NCI-H2227 (cell line): ENCODE measurements around the gene WDR54.
"Not testable (repeated sequence)": the region's sequence is repeated elsewhere in the genome, so short reads cannot be mapped to it uniquely, and the experiment has no call there.

Experiments used
- DNase-seq: peaks from one replicate; lab custom pipeline; 2025; ENCODE audit not compliant: unreplicated experiment; lab: John Stamatoyannopoulos, UW

WDR54 gene

GRCh38 chr2:74454654-74455511 lies 33.4 kb downstream of the WDR54 start, which contains the start of gene INO80B:
Gene INO80B, plus strand, starts transcription at chr2:74455087. Its CDS starts 30 bp downstream, at chr2:74455117.
- DNase-seq, result peak; percentile 98

- no peak for DNase-seq
Measured at GRCh38 chr2:74457129-74457548, 35.6 kb downstream of the WDR54 start.

GRCh38 chr2:74457549-74458131 lies 36.1 kb downstream of the WDR54 start:
- DNase-seq, result peak; percentile 89

GRCh38 chr2:74458132-74458937 lies 36.8 kb downstream of the WDR54 start, which contains the start of gene WBP1:
Gene WBP1, plus strand, starts transcription at chr2:74458438. Its CDS starts 165 bp downstream, at chr2:74458603.
- peak; percentile 99 for DNase-seq

GRCh38 chr2:74458938-74459363 lies 37.4 kb downstream of the WDR54 start:
- peak; percentile 43 for DNase-seq

- DNase-seq, result not testable (repeated sequence)
Measured at GRCh38 chr2:74459503-74460118, 38.1 kb downstream of the WDR54 start.

- DNase-seq, result not testable (repeated sequence)
Measured at GRCh38 chr2:74460187-74460586, 38.7 kb downstream of the WDR54 start.

- no peak for DNase-seq
Measured at GRCh38 chr2:74461187-74462053, 39.9 kb downstream of the WDR54 start.

- no peak for DNase-seq
Measured at GRCh38 chr2:74462054-74462785, 40.7 kb downstream of the WDR54 start.

GRCh38 chr2:74462786-74463105 lies 41.2 kb downstream of the WDR54 start:
- no peak for DNase-seq

- no peak for DNase-seq
Measured at GRCh38 chr2:74464406-74464805, 42.9 kb downstream of the WDR54 start.

GRCh38 chr2:74470742-74471141 lies 49.2 kb downstream of the WDR54 start:
- DNase-seq, result not testable (repeated sequence)

GRCh38 chr2:74471332-74472065 lies 50.0 kb downstream of the WDR54 start:
- no peak for DNase-seq

- peak; percentile 97 for DNase-seq
Measured at GRCh38 chr2:74472086-74472944, 50.8 kb downstream of the WDR54 start, which contains the start of gene MRPL53. Gene MRPL53, minus strand, starts transcription at chr2:74472680. Its CDS starts 20 bp downstream, at chr2:74472660.

GRCh38 chr2:74472945-74473258 lies 51.4 kb downstream of the WDR54 start:
- DNase-seq, result no peak

GRCh38 chr2:74474481-74474880 lies 53.0 kb downstream of the WDR54 start:
- no peak for DNase-seq

- DNase-seq, result no peak
Measured at GRCh38 chr2:74474899-74475298, 53.4 kb downstream of the WDR54 start.
